K562 (cell line): ENCODE results near the gene OR2D2. TPM values are rescaled to one million over a fixed set of nuclear protein-coding genes. Genes with fewer than 3 reads are reported as not detected.

Experiments used
- ATAC-seq: fragments of 200-7000 bp; cut with Tn5 transposase; 3 replicates; pipeline ENCODE4 v1.9.1; 2020; ENCODE audit warnings: moderate library complexity
- BruUV-seq: library from RNA; stranded (reverse); fragments of 400-500 nt; replicated peaks from 2 replicates; lab custom pipeline; 2021; lab: Mats Ljungman, UMichigan
- CTCF ChIA-PET: fragments of 300-600 bp; formaldehyde crosslinking; extraction: SDS; loops from one replicate; lab custom pipeline; 2021; ENCODE audit warnings: low intra/inter-chr PET ratio; lab: Yijun Ruan, JAX
- POLR2A ChIA-PET: fragments of 300-600, 350-650 bp; sonication (Branson Sonifier 250); formaldehyde crosslinking; extraction: SDS; loops from one replicate; lab custom pipeline; 2021; ENCODE audit warnings: antibody characterized with exemption, inconsistent platforms; lab: Yijun Ruan, JAX
- DNase-seq, 4 experiments: peaks; one replicate each; pipeline versions ENCODE4 v3.0.0 to v3.0.0-alpha.2; 2011 to 2018; ENCODE audit warnings: low spot score in 3 of 4, mixed read lengths in 3 of 4; ENCODE audit errors: extremely low read depth in 1 of 4
- FAIRE-seq: peaks from 2 replicates; lab custom pipeline; 2011; peaks lifted over from hg19 to GRCh38; lab: Jason Lieb, UNC
- H2AFZ ChIP-seq: 2 replicates; pipeline ENCODE4 v1.6.0; 2011; ENCODE audit warnings: low read depth, low read length, control low read depth, inconsistent platforms
- H3K27ac ChIP-seq: fragments of 200-600 bp; 3 replicates; pipeline ENCODE4 v1.8.0; 2011; ENCODE audit warnings: low read depth, mild to moderate bottlenecking, control low read depth, inconsistent platforms, low read length, moderate library complexity, mixed read lengths; ENCODE audit errors: extremely low read depth
- H3K27me3 ChIP-seq, 2 experiments: fragments of 300-600 bp in 1 of 2; 2 replicates in 1 of 2; 3 replicates in 1 of 2; pipeline versions ENCODE4 v1.6.0 to v1.8.0; 2011; ENCODE audit warnings: inconsistent platforms in 2 of 2, low read length in 2 of 2, mild to moderate bottlenecking in 1 of 2, mixed read lengths in 1 of 2, moderate library complexity in 1 of 2; ENCODE audit not compliant: control insufficient read depth in 2 of 2, insufficient read depth in 2 of 2
- H3K36me3 ChIP-seq: fragments of 300-600 bp; 3 replicates; pipeline ENCODE4 v1.8.0; 2011; ENCODE audit warnings: mild to moderate bottlenecking, low read length, inconsistent platforms; ENCODE audit not compliant: control insufficient read depth, insufficient read depth
- H3K4me1 ChIP-seq, 2 experiments: fragments of 200-600 bp in 1 of 2; replicated peaks in 1 of 2; 2 replicates in 1 of 2; 3 replicates in 1 of 2; pipeline versions ENCODE4 v1.5.1 to v1.8.0; 2011; ENCODE audit warnings: inconsistent platforms in 2 of 2, low read length in 2 of 2, mild to moderate bottlenecking in 1 of 2, mixed read lengths in 1 of 2, moderate library complexity in 1 of 2; ENCODE audit not compliant: control insufficient read depth in 2 of 2, insufficient read depth in 2 of 2
- H3K4me2 ChIP-seq: 2 replicates; pipeline ENCODE4 v1.6.1; 2011; ENCODE audit warnings: low read length, control low read depth, inconsistent platforms, mixed read lengths; ENCODE audit not compliant: insufficient read depth
- H3K4me3 ChIP-seq: fragments of 200-600 bp; sonication (generic), shearing (Covaris generic); 2 replicates; pipeline ENCODE4 v1.5.1; 2016; ENCODE audit warnings: control low read depth, inconsistent platforms
- H3K79me2 ChIP-seq: fragments of 200-600 bp; 3 replicates; pipeline ENCODE4 v1.8.0; 2011; ENCODE audit warnings: low read length, inconsistent platforms; ENCODE audit not compliant: control insufficient read depth, insufficient read depth
- H3K9ac ChIP-seq, 2 experiments: 2 replicates each; pipeline versions ENCODE4 v1.6.0 to v1.6.1; 2011; ENCODE audit warnings: low read depth in 2 of 2, low read length in 2 of 2, control low read depth in 1 of 2, inconsistent platforms in 1 of 2, mild to moderate bottlenecking in 1 of 2, mixed read lengths in 1 of 2; ENCODE audit not compliant: insufficient read depth in 1 of 2
- H3K9me1 ChIP-seq: one replicate; pipeline ENCODE4 v1.6.0; 2011; ENCODE audit warnings: inconsistent platforms, mild to moderate bottlenecking, low read length, moderate library complexity; ENCODE audit not compliant: control insufficient read depth, insufficient read depth
- H3K9me3 ChIP-seq: replicated peaks from 2 replicates; pipeline ENCODE4 v1.5.1; 2011; ENCODE audit warnings: low read depth, low read length, inconsistent platforms; ENCODE audit not compliant: control insufficient read depth, insufficient read depth
- H4K20me1 ChIP-seq: replicated peaks from 2 replicates; pipeline ENCODE4 v1.6.1; 2011; ENCODE audit warnings: low read length, inconsistent platforms, mixed read lengths; ENCODE audit not compliant: control insufficient read depth, insufficient read depth
- FIP1L1 ChIP-seq: fragments of 200-400 bp; formaldehyde crosslinking; IDR thresholded peaks from 2 replicates; pipeline ENCODE4 v1.6.1; 2018; ENCODE audit warnings: mild to moderate bottlenecking, low read depth, low read length; ENCODE audit not compliant: poor library complexity, severe bottlenecking
- POLR2AphosphoS2 ChIP-seq: IDR thresholded peaks from 2 replicates; pipeline ENCODE4 v1.6.1; 2012; ENCODE audit warnings: low read length, improper control_type of control experiment
- ZFP91 ChIP-seq: sonication (generic); formaldehyde crosslinking; IDR thresholded peaks from 2 replicates; pipeline ENCODE4 v1.8.0; 2022; ENCODE audit warnings: mild to moderate bottlenecking, missing genetic modification reagents
- ZNF431 ChIP-seq: sonication (generic); formaldehyde crosslinking; IDR thresholded peaks from 2 replicates; pipeline ENCODE4 v1.8.0; 2022; ENCODE audit warnings: mild to moderate bottlenecking, missing genetic modification reagents
- WGBS: fragments of 100-300 bp; shearing (Covaris generic); methylation state at CpG from one replicate; pipeline ENCODE4 v1.1.6; 2016; ENCODE audit warnings: low coverage, mixed read lengths; ENCODE audit not compliant: insufficient coverage; ENCODE audit errors: missing lambda C conversion rate; 5-methylcytosine and 5-hydroxymethylcytosine counted together
- in situ Hi-C: fragments of 300-500 bp; cut with MboI; formaldehyde crosslinking; loops from 4 replicates; pipeline ENCODE4 v1.15.0; 2018; ENCODE audit warnings: inconsistent platforms, mixed read lengths
- intact Hi-C: fragments of 100-400 bp; cut with micrococcal nuclease; formaldehyde crosslinking; loops from 2 replicates; pipeline ENCODE4 v1.14.2; 2022
- polyA plus RNA-seq, 8 experiments: library from polyadenylated mRNA; depleted of rRNA in 4 of 8; stranded (reverse) in 5 of 8; unstranded in 3 of 8; fragments of >200 nt; fragmentation: Nextera tagmentation in 2 of 8; fragmentation: Illumina TruSeq in 1 of 8; extraction: Ambion mirVana in 2 of 8; extraction: Trizol in 1 of 8; gene quantifications; 2 replicates each; pipeline versions ENCODE4 v1.2.1 to v1.2.3, GENCODE V29; 2011 to 2014; ENCODE audit warnings: inconsistent platforms in 1 of 8, missing spikeins in 1 of 8
- total RNA-seq, 7 experiments: library from RNA; depleted of rRNA in 6 of 7; stranded (reverse); fragments of >200 nt in 6 of 7; fragmentation: Illumina TruSeq in 2 of 7; extraction: Trizol in 2 of 7; gene quantifications; 2 replicates each; pipeline versions ENCODE4 v1.2.1 to v1.2.3, GENCODE V29; 2011 to 2021; ENCODE audit warnings: low replicate concordance in 1 of 7
- TF ChIP-seq, protein P1 (sequence below): IDR thresholded peaks from 2 replicates; pipeline ENCODE4 v1.6.1; 2011; ENCODE audit warnings: borderline replicate concordance, low read depth, mild to moderate bottlenecking, moderate library complexity, low read length; ENCODE audit not compliant: insufficient read depth, poor library complexity, severe bottlenecking

Gene OR2D2
- total and polyA plus RNA-seq, 9 of the 15 experiments (the other 6 are each of a cell fraction or from before 2014, with no cell fraction given), result 0.10 to 1.0 (median 0.57) TPM; not detected in 2

DNA sequence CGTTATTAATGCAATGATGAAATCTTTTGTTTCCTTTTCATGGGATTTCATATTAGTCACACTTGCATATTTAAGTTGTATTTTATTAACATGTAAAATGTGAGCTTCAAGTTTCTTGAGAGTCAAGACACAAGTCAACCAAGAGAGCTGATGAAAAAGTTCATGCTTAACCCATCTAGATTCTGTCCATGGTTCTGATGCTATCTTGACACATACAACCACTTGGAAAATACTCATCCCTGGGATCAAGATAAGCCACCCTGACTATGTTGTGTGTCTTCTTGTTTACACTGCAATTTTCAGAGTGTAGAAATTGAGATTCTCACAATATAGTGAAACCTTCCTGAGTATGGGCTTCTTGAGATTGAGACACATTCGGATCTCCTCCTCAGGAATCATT lies 16.5 kb downstream of the OR2D2 start (continued):
- no peak for TF ChIP-seq FIP1L1
- no peak for TF ChIP-seq ZFP91 (CRISPR knock-in tag)

DNA sequence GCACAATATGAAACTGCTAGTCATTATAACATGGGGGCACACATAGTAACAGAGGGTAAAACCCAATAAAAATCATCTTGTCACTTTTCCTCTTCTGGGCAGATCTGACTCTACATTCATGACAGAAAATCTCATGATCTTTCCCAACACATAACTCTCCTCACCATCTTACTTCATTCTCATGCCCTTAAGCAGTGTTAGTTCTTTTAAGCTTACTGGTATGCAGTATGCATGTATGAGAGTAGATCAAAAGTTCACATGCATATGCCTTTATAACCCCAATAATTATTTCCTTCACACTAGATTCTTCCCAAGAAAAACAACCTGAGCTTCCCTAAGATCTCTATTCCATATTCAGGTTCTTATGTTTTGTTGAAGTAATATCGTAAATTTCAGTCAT lies 21.0 kb downstream of the OR2D2 start:
- WGBS, result 5% methylated on average over 1 of the region's 1 CpG
- Histone ChIP-seq H3K79me2 (no peaks in the 10 kb centered on the region), H3K4me3 (no peak overlapping the region), H2AFZ (no peak overlapping the region), H4K20me1 (no peaks in the 10 kb centered on the region), H3K9me1 (no peaks in the 10 kb centered on the region), H3K4me1 (no peaks in the 10 kb centered on the region), H3K9me3 (no peaks in the 10 kb centered on the region), H3K27me3 (no peaks in the 10 kb centered on the region), H3K36me3 (no peaks in the 10 kb centered on the region), H3K27ac (no peak overlapping the region), H3K4me2 (no peak overlapping the region), H3K9ac (no peak overlapping the region)
- ChIA-PET CTCF (no interaction called here), POLR2A (no interaction called here)
- DNase-seq (no peak), FAIRE-seq (no peak), ATAC-seq (no peak)
- BruUV-seq, result no TSS peak
- in situ Hi-C loops, result no loop called here
- intact Hi-C loops, result no loop called here
- TF ChIP-seq, protein P1, sequence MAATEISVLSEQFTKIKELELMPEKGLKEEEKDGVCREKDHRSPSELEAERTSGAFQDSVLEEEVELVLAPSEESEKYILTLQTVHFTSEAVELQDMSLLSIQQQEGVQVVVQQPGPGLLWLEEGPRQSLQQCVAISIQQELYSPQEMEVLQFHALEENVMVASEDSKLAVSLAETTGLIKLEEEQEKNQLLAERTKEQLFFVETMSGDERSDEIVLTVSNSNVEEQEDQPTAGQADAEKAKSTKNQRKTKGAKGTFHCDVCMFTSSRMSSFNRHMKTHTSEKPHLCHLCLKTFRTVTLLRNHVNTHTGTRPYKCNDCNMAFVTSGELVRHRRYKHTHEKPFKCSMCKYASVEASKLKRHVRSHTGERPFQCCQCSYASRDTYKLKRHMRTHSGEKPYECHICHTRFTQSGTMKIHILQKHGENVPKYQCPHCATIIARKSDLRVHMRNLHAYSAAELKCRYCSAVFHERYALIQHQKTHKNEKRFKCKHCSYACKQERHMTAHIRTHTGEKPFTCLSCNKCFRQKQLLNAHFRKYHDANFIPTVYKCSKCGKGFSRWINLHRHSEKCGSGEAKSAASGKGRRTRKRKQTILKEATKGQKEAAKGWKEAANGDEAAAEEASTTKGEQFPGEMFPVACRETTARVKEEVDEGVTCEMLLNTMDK, result no peak
- TF ChIP-seq ZNF431, result no peak
- TF ChIP-seq POLR2AphosphoS2, result no peak
